Measurements from ENCODE around the gene TBC1D3G.
"Not testable (repeated sequence)": the region's sequence is repeated elsewhere in the genome, so short reads cannot be mapped to it uniquely, and the experiment has no call there.

The TBC1D3G gene

DNA sequence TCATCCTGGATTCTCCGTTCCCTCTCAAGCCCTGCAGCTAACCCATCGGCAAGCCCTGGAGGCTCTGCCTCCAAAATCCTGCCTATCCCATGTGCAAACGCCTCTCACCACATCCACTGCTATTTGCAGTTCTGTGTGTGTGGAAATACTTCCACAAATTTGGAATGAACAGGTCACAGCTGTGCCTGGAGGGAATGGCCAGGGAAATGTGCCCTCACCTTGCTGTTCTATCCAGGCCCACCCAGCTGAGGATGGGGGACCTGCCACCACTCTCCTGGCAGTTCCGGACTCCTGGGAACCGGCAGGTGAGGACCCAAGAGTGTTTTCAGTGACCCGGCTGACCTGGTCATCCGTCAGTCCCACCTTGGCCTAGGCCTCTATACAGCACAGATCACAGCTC lies 52.3 kb downstream of the TBC1D3G start:
- WGBS (ENCODE audit: insufficient coverage), result no CpG with 5 or more reads among the region's 7 CpGs
- H3K27ac ChIP-seq (ENCODE audit: insufficient read depth in 1 of 2, low read depth in 1 of 2, low read length in 2 of 2, poor library complexity in 1 of 2, severe bottlenecking in 2 of 2); H3K36me3 ChIP-seq (ENCODE audit: control insufficient read depth in 4 of 4, insufficient read depth in 4 of 4, low read length in 3 of 4); CTCF ChIA-PET; H3K4me1 ChIP-seq (ENCODE audit: control extremely low read depth in 1 of 4, control insufficient read depth in 4 of 4, insufficient read depth in 4 of 4, low read length in 3 of 4); DNase-seq; H3K9me3 ChIP-seq (ENCODE audit: control extremely low read depth in 1 of 5, control insufficient read depth in 4 of 5, insufficient read depth in 2 of 5, low read depth in 1 of 5, low read length in 4 of 5); H3K4me3 ChIP-seq (ENCODE audit: control insufficient read depth in 1 of 7, extremely low read depth in 1 of 7, insufficient read depth in 4 of 7, low read depth in 2 of 7, low read length in 6 of 7); H3K27me3 ChIP-seq (replicated peaks in 2 of 5; ENCODE audit: control insufficient read depth in 4 of 5, insufficient read depth in 5 of 5, low read length in 4 of 5); POLR2A ChIA-PET: not testable (repeated sequence)
